Inferior parietal cortex (tissue), 1 donor: Measurements from ENCODE around the gene CUL9.
"Not testable (repeated sequence)": the region's sequence is repeated elsewhere in the genome, so short reads cannot be mapped to it uniquely, and the experiment has no call there.

Experiments
- DNase-seq: peaks from one replicate; pipeline ENCODE4 v3.0.0-alpha.2; 2016; ENCODE audit errors: extremely low spot score

CUL9 gene

DNA sequence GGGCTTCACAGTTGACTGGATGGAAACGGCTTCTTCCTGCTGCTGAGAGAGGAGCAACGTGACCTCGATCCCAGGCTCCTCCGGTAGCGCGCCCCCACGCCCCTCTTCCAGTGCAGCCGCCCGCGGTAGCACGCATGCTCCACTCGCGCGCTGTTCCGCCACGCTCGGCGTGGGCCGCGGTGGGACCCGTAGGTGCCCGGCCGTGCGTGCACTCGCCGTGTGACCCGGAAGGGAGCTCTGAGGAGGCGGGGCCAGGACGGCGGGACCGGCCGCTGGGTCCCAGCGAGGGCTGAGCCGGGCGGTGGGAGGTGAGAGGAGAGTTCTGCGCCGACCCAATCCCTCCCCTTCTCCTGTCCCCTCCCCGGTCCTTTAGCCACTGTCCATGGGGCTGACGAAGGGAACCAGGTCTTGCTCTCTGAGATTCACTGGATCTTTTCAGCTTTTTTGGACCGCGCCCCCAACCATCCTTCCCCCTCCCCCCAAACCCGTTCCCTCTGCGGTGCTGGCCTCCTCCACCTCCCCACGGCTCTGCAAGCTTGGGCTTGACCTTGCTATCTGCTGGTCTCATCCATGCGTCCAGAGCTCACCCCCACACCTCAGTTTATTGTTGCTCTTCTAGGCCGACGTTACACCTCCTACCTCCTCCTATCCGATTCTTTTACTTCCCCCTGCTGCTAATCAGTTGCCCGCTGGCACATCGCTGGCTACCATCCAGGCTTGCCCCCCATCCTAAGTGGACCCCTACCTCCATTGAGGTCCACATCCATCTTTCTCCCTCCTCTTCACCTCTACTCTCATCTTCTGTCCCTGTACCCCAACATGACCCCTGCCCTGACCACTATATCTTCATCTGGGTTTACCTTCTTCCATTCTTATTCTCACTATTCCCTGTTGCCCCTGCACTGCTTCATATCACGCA is at the start of gene CUL9:
Gene CUL9, plus strand, starts transcription at position 255 of the 919 bp plus-strand sequence. CDS start 2,115 bp downstream, outside the sequence.
- peak; percentile 89 for DNase-seq

DNA sequence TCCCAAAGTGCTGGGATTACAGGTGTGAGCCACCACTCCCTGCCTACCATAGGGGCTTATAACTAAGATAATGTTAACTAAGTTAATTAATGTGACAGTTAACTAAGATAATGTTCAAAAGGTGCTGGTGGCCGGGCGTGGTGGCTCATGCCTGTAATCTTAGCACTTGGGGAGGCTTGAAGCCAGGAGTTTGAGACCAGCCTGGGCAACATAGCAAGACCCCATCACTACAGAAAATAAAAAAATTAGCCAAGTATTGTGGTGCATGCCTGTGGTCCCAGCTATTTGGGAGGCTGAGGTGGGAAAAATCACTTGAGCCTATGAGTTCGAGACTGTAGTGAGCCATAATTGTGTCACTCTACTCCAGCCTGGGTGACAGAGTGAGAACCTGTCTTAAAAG is 43.7 kb upstream of the CUL9 start:
- DNase-seq: no peak

DNA sequence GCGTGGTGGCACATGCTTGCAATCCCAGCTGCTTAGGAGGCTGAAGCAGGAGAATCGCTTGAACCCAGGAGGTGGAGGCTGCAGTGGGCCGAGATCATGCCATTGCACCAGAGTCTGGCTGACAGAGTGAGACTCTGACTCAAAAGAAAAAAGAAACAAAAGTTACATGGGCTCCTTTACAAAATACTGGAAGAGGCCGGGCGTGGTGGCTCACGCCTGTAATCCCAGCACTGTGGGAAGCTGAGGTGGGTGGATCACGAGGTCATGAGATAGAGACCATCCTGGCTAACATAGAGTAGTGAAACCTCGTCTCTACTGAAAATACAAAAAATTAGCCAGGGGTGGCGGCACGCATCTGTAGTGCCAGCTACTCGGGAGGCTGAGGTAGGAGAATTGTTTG is 42.0 kb upstream of the CUL9 start:
- not testable (repeated sequence) for DNase-seq

DNA sequence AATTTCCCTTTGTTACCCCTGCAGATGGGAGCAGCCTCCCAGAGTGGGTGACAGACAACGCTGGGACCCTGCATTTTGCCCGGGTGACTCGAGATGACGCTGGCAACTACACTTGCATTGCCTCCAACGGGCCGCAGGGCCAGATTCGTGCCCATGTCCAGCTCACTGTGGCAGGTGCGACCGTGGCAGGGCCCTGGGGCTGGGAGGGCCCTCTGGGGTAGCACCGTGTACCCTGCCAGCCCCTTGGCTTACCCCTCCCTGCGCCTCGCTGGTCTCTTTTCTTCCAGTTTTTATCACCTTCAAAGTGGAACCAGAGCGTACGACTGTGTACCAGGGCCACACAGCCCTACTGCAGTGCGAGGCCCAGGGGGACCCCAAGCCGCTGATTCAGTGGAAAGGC is 40.4 kb upstream of the CUL9 start:
- no peak for DNase-seq

DNA sequence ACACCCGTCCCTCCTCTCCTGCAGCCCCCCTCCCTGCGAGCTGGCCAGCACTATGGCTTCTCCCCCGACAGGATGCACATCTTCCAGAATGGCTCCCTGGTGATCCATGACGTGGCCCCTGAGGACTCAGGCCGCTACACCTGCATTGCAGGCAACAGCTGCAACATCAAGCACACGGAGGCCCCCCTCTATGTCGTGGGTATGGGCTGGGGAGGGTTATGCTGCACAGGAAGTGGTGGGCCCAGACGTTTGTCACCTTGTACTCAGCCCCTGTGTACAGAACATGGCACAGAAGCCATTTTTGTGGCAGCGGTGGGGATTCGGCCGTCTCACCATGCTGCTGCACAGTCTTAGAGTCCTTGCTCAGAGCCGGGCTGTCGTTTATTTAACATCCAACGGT is 39.9 kb upstream of the CUL9 start:
- no peak for DNase-seq

DNA sequence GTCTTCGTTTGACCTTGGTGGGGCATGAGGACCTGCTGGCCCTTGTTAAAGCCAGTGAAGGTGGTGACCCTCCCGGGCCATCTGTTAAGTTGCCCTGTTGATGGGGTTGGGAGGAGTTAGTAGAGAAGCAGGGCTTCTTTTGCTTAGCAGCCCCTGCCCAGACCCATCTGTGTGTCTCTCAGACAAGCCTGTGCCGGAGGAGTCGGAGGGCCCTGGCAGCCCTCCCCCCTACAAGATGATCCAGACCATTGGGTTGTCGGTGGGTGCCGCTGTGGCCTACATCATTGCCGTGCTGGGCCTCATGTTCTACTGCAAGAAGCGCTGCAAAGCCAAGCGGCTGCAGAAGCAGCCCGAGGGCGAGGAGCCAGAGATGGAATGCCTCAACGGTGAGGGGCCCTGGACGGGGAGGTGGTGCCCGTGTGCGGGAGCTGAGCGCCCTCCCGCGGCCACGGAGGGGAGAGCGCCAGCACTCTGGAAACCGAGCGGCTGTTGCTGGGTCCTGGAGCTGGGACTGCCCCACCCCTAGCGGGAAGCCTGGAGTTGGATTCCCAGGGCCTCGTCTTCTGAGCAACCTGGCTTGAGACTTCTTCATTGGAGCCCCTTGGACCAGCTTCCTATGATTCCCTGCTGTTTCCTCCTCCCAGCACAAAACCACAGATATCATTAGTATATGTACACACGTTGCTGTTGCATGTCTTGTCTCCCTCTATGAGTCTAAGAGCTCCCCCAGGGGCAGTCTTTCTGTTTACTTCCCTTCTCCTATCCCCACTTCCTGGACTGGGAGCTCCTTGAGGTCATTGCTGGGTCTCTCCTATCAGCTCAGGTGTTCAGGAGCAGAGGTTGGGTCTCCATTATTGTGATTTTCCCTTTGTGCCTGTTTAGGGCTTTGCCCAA is 38.5 kb upstream of the CUL9 start:
- DNase-seq: peak; percentile 85

DNA sequence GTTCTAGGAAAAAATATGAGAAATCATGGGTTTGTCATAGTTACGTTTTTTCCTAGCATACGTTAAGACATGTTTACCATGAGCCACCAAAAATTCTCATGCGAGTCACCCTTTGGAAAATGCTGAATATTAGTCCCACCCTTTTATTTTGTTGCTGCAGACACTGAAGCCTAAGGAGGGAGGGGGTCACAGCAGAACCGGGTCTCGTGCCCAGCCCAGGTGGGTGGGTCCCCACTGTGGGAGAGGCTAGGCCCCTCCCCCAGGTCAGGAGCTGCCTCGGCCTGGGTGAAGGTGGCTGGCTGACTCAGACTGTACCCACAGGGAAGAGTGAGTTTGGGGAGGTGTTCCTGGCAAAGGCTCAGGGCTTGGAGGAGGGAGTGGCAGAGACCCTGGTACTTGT is 37.1 kb upstream of the CUL9 start:
- DNase-seq: no peak

DNA sequence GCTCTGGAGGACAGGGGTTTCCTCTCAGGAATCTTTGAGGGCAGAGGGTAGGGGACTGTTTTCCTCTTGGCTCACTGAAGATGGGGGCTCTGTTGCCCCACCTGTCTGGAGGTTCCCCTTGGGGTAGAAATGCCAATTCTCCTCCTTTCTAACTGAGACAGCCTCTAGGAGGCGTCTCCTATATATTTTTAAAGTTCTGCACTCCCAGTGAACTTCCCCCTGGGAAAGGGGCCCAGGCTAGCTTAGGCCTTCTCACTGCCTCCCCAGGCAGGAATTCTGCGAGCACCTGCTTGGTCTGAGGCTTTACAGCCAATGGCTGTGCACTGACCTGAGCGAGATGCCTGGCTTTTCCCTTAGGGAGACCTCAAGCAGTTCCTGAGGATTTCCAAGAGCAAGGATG is 35.7 kb upstream of the CUL9 start:
- no peak for DNase-seq

DNA sequence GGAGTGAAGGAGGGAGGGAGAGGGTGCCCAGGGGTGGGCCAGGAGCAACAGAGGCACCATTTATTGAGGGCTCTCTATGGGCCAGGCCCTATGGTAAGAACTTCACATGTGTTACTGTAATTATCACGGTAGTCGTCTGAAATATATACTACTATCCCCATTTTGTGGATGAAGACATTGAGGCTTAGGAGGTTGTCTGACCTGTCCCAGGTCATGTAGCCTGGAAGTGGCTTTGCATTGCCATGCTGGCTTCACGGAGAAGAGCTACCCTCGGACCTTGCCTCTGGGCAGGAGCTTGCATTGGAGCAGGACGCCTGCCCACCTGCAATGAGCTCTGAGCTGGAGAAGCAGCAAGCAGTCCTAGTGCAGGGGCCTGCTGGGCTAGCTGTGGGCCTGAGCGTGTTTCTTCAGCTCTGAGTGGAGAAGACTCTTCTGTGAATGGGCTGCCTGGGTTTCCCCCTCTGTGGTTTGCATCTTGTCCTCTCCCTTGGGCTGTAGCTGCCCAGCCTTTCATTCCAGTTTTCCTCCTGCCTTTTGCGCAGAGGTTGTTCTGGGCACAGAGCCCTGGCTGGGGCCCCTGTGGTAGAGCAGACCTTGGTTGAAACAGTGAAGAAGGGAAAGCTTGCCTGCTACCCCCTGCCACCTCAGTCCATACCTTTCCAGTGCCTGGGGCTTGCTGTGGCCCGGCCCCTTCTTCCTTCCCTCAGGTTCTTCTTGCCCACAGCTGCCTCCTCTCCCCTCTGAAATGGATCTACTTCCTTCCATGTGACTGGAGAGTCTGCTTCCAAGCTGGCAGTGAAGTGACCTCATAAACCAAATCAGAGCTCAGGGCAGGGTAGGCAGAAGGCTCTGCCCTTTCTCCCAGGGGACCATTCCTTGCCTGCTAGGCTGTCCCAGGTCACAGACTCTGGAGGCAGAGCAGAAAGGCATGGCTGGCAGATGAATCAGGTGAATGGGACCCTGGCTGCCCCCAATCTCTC is 35.0 kb upstream of the CUL9 start:
- DNase-seq: no peak

DNA sequence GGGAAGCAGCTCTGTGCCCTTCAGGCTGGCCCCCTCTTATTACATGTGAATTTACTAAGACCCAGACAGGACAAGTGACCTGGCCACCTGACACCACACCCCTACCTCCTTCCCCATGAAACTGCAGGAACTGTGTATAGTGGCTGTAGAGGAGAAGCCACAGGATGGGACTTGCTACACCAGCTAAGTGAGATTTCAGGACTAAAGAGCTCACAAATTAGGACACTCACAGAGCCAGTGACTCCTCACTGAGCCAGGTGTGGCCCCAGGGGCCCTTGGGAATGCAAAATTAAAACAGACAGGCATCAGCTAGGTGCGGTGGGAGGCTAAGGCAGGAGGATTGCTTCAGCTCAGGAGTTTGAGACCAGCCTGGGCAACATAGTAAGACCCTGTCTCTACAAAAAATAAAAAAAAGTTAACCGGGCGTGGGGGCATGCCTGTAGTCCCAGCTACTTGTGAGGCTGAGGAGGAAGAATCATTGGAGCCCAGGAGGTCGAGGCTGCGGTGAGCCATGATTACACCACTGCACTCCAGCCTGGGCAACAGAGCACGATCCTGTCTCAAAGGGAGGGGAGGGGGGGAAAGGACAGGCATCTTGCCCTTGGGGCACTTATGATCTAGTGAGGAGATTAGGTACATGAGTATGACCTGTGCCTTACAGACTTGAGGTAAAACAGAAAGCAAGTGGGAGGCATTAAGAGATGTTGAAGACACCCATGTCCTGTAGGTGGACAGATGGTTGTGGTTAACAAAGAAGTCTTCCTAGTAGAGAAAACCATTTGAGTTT is 34.1 kb upstream of the CUL9 start:
- no peak for DNase-seq

DNA sequence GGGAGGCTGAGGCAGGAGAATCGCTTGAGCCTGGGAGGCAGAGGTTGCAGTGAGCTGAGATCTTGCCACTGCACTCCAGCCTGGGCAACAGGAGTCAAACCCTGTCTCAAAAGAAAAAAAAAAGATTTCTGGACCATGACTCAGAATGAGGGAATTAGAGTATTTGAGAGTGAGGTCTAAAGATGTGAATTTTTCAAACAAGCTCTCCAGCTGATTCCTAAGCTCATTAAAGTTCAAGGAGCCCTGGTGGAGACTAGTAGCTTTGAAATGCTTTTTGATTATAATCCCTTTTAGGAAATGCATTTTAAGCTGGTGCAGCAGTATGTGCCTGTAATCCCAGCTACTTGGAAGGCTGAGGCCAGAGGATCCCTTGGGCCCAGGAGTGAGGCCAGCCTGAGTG is 32.7 kb upstream of the CUL9 start:
- no peak for DNase-seq

DNA sequence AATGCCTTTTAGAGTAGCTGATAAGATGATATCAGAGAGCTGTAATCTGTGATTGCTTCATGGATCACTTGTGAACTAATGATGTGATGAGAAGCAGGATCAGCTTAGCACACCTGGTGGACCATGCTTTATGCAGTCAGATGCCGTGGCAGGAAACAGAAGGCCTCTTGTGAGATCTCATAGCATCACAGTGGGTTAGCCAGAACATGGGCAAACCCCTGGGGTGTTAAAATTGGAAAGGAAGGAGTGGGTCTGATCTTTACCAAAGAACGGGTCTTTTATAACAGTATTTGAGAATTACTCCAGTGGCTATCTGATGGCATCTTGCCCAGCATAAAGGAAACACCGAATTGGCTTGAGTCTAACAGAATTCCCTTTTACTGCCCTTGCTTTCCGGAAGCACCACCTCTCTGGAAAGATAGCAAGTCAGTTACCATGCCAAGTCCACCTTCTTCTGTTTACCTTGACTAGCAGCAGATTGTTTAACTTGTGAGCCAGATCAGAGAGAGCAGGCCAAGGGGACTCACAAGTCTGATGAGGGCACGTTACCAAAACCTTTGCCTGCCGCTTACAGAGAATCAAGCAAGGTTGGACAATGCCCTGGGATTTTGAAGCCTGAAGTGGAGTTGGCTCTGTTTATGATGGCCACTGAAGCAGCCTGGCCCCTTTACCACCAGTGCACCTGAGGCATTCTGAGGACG is 31.8 kb upstream of the CUL9 start:
- no peak for DNase-seq

DNA sequence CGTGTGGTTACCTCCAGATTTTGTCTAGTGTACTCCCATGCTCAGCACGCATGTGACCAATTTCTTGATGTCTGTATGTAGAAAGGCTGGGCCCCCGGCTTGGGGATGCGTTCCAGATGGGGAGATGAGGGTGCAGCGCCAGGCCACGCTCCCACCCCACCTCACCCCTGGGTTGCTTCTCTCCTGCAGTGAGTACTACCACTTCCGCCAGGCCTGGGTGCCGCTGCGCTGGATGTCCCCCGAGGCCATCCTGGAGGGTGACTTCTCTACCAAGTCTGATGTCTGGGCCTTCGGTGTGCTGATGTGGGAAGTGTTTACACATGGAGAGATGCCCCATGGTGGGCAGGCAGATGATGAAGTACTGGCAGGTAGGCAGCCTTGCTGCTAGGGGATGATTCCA is 22.4 kb upstream of the CUL9 start:
- no peak for DNase-seq

DNA sequence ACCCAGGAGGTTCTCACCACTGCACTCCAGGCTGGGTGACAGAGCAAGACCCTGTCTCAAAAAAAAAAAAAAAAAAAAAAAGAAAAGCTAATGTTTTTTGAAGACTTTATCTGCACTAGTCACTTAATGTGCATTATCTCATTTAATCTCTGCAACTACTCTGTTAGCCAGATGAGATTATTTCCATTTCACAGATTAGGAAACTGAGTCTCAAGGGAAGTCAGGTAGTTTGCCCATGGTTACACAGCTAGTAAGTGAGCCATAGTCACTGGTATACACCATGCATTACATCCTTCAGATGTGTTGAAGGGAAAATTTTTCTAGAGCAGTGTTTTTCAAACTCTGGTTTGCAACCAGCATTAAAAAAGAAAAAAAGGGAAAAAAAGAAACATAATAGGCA is 18.1 kb upstream of the CUL9 start:
- no peak for DNase-seq

DNA sequence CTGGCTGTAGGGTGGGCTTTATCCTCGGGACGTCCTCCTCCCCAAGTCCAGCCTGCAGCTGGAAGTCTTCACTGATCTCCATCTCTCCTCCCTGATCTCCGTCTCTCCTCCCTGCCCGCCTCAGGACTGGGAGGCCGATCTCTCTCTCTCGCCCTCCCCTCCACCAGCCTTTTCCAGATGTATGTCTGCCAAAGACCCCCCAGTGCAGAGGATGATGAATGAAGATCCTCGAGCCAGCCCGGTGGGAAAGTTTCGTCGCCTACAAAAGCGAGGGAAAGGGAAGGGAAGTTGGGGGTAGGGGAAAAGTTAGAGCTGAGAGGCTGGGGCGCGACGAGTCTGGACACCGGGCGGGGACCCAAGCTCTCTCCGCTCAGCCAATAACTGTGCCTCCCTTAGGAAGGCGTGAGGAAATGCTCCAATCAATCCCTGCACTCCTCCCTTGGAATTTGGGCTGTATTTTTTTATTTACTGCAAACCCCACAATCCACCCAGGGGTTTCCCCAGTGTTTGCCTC is 11.5 kb upstream of the CUL9 start:
- no peak for DNase-seq

DNA sequence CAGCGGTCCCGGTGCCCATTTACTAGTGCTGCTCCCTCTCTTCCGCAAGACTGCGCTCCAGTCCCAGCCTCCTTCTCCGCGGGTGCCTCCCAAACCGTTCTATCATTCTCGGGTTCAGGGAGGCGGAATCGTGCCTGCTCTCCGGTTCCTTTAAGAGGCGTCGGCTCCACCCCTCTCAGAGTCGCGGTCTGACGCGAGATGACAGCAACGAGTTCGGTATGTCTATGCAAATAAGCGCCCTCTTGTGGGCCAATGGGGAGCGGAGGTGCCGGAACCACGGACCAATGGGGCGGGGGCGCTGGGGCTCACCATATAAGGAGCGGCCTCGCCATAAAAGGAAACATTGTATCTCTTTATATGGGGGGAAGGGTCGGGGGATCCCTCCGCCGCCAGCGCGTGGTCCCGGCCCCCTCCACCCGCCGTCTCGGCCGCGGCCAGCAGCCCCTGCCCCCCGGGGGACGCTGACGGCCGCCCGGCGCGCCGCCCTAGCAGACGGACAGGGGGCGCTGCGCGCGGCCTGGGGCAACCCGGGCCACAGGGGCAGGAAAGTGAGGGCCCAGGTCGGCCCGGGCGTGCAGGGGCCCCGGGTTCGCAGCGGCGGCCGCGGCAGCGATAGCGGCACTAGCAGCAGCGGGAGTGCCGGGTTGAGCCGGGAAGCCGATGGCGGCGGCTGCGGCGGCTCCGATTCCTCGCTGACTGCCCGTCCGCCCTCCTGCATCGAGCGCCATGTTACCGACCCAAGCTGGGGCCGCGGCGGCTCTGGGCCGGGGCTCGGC is 10.9 kb upstream of the CUL9 start, which contains the start of gene SRF:
Gene SRF, plus strand, starts transcription at position 339 of the 776 bp plus-strand sequence. Its CDS starts 388 bp downstream, at position 727.
- peak; percentile 99 for DNase-seq

DNA sequence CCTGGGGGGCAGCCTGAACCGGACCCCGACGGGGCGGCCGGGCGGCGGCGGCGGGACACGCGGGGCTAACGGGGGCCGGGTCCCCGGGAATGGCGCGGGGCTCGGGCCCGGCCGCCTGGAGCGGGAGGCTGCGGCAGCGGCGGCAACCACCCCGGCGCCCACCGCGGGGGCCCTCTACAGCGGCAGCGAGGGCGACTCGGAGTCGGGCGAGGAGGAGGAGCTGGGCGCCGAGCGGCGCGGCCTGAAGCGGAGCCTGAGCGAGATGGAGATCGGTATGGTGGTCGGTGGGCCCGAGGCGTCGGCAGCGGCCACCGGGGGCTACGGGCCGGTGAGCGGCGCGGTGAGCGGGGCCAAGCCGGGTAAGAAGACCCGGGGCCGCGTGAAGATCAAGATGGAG is 10.3 kb upstream of the CUL9 start:
- DNase-seq: peak; percentile 13

DNA sequence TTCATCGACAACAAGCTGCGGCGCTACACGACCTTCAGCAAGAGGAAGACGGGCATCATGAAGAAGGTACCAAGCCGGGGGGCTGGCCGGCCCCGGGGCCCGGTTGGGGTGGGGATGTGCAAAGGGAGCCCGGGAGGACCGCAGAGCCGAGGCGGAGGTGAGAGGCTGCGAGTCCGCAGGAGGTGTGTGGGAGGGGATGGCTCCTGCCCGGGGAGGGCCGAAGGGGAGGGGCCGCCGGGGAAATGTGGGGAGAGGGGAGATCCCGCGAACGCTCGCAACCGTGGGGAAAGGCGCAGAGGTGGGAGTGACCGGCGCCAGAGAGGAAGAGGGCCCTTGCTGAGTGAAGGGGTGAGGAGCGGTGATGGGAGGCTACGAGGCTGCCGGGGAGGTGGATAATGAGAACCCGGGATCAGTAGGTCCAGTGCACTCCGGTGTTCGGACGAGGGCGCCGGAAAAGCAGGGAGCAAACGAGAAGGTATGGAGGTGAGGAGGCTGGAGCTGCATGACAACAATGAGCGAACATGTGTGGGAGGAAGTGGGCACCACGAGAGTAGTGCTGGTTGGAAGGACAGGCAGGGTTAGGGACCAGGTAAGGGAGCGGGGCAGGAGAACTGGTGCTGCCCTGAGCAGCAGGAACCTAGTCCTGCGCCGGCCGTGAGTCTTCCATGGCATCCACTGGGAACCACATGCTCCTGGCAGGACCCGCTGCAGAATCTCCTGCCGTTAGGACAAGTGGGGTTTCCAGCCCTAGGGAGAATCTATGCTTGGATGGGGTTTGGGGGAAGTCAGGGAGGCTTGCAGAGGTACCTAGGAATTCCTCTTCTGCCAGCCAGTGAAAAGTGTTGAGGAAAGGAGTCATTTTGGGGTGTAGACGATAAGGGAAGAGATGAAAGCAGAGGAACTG is 9.6 kb upstream of the CUL9 start:
- DNase-seq: no peak
